DMS114 treated with DMSO at 0.1 percent for 48 hours (cell line): ENCODE data around the gene MASP1.

ENCODE experiments used
- DNase-seq: peaks from one replicate; lab custom pipeline; 2025; ENCODE audit not compliant: unreplicated experiment; lab: John Stamatoyannopoulos, UW

Gene MASP1

DNA sequence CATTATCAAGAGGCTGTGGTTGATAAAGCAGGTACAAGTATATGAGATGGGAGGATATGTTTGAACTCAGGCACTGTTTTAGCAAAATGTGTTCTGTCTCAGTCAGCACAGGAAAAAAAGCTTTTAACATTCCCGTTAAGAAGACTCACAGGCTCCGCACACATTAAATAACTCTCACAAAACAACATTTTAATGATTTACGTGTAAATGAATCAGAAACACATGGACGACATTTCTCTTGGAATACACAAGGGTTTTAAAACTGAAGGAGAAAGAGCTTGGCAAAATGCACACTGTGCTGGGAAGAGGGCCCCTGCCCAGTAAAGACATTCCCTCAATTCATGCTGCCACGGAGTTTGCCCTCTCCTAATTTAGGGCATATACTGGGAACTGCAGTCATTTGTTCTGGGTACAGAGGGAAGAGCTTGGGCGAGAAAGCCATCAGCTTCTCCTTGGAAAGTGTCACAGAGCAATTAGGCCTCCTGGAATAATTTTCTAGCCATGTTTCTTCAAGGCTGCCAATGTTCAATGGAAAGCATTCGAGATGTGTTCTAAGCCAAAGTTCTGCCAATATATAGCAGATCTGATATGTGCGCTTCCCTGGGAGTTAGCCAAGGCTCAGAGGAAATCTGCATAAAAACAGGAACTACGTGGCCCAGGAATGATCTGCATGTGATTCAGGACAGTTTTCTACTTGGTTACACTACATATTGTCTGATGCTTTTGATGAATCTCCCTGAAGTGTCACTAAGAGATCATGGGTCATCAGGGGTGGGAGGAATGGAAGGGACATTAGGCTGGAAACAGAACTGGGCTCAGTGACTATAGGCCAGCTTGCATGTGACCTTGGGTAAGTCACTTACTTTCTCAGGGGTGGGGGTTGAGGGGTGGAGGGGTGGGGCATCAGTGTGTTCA lies 2.2 kb upstream of the MASP1 start:
- no peak for DNase-seq

DNA sequence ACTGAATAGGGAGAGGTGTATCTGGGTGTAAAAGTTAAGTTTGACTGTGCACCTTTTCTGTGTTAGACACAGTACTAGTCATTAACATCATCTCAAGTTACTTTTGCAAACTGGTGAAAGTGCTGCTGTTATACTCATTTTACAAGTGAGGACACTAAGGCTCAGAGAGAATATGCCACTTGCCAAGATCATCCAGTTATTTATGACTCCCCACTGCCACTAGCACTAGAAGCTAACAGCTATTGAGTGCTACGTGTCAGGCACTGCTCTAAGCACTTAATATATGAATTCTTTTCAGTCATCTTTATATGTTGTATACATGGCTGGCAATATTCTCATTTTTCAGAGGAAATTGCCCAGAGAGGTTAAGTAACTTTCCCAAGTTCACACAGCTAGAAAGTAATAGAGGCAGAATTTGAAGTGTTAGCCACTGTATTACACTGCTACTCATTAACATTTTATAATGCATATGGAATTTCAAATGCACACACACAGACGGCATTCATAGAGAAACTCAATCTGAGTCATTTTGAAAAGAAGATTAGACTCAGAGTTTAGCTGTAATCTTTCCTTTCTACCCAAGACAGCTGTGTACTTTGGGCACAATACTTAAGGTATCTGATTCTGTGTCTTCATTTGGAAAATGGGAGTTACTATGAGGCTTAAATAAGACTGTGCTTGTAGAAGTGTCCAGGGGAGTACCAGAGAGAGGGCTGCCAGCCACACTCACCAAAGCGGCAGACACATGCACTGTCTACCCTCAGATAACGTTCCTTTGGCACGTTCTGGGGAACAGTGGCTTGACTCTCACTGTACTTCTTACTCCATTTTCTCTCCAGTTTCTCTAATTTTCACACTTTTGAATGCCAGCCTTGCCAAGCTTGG lies 1.3 kb upstream of the MASP1 start:
- DNase-seq, result no peak

DNA sequence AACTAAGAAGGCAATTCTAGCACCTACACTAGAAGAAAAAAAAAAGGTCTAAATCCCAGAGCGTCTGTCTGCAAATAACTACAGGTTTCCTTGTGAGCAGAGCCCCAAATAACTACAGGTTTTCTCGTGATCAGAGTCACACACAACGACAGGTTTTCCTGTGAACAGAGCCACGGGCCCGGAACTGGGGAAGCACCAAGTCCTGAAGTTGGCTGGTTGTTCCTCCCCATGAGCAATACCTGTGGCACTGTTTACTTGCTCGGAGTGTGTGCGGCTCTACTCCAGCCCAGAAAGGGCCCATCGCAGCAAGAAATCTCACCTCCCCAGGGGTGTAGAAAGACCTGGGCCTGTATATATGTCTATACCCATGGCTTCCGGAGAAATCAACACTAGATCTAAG lies 644 bp upstream of the MASP1 start:
- no peak for DNase-seq

DNA sequence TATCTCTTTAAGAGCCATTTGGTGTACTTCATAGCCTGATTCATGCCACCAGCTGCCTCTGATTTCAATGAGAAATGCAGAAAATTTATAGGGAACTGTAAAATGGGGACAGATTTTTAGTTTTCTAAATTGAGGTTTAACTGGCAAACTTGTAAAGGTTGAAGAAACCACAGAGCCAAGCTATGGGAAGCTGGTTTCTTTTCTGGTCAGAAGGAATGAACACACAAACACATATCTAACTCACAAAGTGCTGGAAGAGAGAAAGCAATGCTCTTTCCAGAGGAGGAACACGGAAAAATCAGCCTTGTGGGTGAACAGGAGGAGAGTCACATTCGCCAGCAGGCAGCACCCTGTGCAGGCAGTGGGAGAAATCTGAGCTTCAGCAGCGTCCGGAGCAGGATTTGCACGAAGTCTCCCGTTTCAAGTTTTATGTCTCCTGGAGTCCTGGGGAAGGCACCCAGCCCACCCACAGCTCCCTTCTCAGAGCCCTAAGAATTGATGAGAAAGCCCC lies 481 bp downstream of the MASP1 start:
- DNase-seq, result no peak

DNA sequence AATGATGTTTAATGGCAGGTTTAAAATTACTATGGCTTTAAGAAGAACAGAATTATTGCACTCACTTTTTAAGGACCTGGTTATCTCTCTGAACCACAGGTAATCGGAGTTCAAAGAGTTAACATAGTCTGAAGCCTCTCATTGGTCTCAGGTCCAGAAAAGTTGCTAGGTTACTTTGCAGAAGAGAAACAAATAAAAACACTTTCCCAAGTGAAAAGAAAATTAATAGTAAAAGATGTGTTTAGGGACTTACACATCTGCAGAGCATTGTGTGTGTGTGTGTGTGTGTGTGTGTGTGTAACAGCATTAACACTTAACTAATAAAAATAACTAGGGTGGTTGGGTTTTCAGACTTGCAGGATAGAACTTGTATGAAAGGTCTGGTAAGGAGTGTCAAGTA lies 1.0 kb downstream of the MASP1 start:
- no peak for DNase-seq

DNA sequence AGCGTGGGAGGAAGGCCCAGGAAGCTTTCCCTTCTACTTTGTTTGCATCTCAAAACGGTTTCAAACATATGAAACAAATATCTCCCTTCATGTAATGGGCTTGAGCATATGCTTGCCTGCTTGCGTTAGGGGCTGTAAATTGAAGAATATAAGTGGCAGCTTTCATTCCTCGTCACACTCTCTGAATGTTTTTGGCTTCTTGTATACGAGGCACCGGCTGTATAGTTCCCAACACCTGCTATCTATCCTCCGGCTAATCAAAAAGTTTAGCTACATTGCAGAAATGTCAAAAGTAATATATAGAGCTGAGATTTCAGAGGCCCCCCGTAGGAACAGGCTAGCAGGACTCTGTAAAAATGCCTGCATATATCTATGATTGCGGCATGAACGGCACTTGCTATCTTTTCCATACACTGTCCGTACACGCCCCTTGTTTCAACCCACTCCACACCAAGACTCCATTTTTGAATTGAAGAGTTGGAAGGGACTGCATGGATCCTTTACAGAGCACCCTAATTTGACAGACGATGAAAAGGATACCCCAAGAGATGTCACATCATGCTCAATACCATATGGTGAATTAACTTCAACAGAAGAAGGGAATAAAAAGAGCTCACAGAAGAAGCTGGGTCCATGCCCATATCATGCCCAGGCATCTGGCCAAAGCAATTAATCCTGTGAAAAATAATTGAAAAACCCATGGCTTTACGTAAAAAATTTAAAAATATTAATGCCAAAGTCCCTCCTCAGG lies 2.5 kb downstream of the MASP1 start:
- no peak for DNase-seq

DNA sequence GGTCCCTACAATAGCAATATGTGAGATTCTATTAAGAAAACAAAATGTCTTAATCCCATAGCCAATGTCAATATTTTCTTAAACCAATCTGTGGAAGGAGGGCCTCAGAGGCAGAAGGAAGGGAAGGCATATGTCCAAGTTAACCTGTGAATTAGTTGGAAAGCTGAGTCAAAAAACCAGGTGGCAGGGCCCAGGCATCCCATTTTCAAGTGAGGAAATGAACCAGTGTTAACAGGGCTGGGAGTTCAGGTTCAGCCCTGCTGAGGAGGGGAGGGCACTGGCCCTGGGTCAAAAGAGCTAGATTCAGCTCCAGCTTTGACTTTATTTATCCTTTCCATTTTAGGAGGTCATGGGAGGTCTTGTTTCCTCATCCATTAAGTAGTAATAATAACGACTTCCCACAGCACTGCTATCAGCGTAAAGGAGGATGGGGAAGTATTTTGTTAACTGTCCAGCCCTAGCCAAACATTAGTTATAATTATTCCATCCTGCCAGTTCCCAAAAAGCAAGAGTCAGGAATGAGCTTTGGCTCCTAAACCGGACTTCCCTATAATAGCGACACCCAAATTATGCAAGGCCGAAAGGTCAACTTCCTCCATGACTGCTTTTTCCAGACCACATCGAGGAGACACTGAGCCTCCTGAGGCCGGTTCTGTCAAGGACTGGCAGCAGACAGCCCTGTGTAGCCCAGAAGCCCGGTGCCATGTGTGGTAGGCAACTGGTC lies 3.2 kb downstream of the MASP1 start:
- no peak for DNase-seq

DNA sequence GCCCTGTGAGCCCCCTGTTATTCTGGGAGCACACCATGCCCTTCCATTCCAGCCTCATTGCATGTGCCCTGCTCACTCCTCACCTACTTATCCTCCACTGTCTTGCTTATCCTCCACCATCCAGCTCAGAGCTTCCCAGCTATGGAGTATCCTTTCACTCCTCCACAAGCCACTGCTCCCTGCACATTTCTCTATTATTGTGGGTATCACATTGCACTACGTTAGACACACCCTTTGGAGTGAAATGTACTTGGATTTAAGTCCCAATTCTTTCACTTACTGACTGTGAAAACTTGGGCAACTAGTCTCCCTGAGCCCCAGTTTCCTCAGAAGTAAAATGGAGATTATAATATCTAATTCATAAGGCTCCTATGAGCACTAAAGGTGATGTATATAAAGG lies 4.3 kb downstream of the MASP1 start:
- DNase-seq, result no peak

DNA sequence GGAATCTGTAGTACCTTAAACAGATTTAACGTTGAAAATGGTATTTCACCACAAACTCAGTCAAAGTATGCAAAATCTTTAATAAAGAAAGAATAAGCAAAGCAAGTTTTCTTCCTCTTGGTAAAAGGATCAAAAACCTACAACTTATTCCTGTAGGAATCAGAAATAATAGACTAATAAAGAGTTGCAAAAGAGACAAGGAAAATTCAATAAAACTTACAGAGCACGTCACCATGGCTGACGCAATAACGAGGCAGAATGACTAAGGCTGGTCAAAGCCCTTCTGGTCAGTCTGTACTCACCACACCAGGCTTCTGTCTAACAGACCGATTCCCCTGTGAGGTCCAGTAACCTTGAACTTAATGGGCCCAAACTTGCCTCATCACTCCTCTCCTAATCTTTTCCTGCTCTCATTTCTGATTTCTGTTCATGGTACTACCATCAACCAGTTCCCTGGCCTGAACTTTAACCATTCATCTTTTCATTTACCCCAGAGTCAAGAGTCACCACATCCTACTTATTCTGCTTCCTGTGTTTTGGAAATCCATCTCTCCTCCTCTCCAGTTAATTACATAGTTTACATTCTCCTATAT lies 5.0 kb downstream of the MASP1 start:
- no peak for DNase-seq

DNA sequence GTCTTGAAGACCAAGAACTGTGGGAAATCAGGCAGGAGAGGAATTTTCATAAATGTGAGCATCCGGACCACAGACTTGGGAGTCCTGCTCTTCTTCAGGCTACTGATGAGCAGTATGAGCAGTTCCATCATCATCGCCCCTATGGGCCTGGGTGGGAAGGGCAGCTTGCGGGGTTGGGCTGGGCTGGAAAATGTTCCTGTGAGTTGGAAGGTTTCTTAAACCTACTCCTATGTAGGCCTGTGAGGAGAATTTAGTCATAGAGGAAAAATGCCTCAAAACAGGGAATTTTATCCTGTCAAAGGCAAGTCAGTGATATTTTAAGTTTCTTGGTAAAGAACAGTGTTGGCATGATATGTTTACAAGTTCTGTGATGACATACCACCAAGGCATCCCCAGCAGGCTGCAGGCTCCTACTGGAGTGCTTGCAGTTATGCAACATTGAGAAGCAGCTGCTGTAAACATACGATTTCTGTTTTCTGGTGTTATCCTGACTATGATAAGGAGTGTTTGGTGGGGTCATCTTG lies 10.3 kb downstream of the MASP1 start:
- DNase-seq, result no peak

DNA sequence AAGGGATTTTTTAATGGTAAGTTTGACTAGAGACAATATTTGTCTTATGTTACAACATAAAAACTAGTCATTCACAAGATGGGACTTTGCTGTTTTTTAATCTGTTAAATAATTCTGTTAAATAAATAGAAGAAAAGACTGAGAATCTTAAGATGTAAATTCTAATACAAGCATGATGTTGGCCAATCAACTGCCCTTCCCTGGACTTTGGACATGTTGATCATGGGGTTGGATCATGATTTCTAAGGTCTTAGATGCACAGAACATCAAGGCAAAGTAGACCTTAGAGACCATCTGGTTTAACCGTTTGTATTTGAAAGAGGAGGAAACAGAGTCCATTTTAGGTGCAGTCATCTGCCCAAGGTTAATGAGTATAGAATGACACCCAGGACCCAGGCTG lies 10.9 kb downstream of the MASP1 start:
- DNase-seq, result no peak

DNA sequence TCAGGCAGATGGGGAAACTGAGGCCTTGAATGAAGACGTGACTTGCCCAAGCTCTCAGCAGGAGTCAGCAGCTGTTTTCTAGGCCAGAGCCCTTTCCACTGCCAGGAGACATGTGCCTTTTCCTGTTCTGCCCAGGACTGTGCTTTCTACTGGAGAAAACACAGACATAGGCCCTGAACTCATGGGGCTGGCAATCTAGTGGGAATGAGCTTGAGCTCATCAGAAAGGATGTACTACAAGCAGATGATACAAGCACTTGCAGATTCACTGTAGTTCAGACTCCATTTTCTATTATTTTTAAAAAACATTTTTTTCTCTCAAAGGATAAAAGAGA lies 14.4 kb downstream of the MASP1 start:
- DNase-seq, result no peak

DNA sequence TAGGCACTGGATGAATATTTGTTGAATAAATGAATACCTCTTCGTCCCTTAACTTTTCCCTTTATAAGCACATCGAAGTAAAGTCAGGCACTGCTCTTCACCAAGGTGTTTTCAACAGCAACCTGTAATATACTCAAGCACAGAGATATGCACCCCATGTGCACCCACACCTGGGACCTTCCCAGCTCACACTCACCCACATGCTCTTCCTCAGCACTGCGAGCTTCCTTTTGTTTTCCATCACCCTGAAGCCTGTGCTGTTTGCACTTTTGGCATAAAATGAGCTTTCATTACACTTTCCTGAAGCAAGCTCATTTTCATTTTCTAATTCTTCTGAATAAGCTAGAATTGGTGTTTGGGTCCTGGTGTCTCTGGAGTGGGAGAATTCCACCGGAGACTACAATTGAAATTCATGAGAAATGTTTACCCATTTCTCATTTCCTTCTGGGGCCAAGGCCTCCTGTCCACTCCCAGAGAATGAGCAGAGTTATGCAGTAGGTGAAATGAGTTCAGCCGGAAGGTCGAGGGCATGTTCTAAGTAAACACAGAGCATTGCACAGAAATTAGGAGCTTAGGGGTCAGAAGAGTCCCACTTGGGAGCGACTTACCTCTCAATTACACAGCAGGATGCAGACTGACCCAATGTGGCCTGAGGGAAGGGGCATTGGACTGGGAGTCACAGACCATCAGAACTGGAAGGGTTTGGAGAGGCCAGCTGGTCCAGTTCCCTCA lies 15.0 kb downstream of the MASP1 start:
- DNase-seq, result no peak

DNA sequence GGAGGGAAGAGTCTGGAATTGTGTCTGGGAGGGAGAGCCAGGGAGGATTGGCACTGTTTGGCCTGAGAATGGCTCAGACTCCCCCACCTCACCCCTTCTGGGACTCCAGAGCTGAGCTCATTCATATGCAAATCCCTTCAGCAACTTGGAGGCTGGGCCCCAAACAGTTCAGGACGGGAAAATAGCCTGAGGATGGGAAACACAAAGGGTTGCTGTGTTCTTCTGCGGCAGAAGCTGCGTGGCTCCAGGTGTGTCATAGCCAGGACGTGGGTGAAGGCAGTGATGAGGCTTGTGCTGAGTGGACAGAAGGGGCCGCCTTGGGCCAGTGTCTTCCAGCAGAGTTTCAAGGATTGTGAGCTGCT lies 16.6 kb downstream of the MASP1 start:
- DNase-seq, result no peak

DNA sequence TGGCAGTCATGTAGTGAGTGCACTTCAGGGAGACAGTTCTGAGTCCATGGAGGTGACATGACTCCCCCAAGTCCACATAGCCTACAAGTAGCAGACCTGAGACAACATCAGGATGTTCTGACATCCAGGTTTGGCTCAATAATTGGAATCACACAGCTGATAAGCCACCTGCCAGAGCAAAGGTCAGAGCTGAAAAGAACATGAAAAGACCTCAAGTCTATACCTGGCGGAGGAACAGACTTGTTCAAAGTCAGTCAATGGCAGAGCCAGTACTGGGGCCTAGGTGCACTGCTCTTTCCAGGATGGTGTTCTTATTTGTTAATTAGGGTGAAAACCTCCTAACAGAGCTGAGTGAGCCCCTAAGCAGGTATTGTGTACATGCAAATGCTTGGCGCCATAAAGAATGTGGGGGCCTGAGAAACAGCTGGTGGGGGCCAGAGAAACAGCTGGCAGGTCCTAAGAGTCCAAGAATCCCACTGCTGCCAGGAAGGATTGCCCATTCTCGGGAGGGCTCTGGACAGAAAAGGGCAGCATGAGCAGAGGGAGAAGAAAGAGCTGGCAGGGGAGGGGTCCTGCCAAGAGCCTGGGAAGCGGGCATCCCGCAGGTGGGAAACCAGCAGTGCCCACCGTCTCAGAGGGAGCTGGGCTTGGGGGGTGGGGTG lies 17.1 kb downstream of the MASP1 start:
- no peak for DNase-seq

DNA sequence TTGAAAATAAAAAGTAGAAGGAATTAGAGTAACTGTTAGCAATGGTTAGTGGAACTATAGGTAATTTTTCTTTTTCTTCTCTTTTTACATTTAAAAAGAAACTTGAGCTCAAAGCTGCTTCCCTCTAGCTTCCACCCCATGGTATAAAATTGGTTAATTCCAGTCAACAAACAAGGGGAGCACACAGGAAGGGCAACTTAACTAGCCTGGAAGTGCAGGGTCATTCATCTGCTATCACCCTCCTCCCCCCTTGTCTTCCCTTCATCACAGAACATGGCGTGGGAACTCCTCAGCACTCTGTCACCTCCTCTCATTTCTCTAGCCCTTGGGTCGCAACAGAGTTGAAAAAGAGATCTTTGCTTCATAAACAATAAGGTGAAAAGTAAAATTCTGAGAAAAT lies 20.0 kb downstream of the MASP1 start:
- no peak for DNase-seq

DNA sequence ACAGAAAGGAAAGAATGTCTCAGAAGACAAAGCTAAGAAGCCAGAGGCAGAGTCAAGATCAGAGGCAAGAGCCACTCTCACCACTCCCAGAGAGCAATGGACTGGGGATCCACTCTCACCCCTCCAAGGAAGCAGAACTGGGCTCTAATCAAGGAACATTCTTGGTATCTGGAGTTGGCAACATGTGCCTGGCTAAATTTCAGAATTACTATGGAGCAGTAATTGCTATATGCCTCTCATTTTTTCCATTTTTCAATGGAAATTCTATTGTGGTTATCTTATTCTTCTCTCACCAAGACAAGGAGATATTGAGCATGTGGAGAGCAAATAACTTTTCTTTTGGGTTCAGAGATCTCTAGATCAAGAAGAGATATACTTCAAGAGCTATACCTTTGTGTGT lies 22.1 kb downstream of the MASP1 start:
- no peak for DNase-seq

DNA sequence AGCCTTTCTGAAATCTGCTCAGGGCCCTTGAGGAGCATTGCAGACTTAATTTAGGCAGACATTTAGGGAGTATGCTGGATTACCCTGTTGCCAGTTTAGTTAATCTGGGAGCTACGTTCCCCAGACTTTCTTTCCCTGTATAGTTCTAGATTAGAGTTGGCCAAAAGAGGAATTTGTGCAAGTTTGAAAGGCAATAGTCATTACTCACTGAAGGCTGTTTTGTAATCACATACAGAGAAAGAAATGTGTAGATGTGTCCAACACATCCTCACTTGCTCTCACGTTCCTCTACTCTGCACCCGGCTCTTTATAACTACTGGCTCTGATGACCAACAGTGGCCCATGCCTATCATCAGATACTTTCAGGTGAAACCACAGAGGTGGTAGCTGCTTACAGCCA lies 24.2 kb downstream of the MASP1 start:
- DNase-seq, result no peak

DNA sequence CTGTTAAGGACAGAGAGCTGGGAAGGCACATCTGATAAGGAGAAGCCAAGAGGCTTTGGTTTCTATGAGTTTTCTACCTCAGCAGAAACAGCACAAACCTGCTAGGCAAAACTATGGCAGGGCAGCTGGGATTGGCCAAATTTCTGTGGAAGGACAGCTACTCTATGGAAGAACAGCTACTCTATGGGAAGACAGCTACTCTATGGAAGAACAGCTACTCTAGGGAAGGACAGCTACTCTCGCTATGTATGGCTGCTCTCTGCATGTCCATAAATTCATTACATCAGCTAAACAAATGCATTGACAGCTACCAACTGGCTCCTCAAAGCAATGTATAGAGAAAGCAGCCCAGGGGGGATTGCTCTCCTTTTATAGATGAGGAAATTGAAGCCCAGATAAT lies 24.8 kb downstream of the MASP1 start:
- no peak for DNase-seq
